ENCODE measurements around the gene VPS54.

GRCh38 chr2:63888490-63889402 lies 130.5 kb downstream of the VPS54 start:
- peak; percentile 37 to 73 (median 62) for TF ChIP-seq CTCF (IDR thresholded peaks at IDR 0.05)
- no peak for TF ChIP-seq POLR2A (IDR thresholded peaks at IDR 0.05)
